ENCODE data around the gene ERC1. TPM values are rescaled to one million over a fixed set of nuclear protein-coding genes. Genes with fewer than 3 reads are reported as not detected.
"Not testable (repeated sequence)": the region's sequence is repeated elsewhere in the genome, so short reads cannot be mapped to it uniquely, and the experiment has no call there.

Gene ERC1
- total RNA-seq, 1 experiment from 2014 or later: 12.3 TPM

DNA sequence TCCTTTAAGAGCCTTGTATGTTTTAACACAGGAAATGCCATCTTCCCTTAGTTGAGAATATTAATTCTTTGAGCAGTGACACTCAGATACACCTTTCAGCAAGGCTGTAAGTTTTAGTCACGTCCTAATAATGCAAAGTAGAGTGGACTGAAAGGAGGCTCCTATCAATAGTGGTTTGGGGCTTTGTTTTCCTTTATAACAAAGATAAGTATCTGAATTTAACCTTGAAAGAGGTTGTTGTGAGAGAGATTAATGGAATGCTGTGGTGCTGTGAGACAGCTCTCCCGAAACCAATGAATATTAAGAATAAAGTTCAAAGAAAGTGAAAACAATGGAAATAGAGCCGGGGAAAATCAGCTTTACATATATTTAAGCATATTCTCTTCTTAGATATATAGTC is 259.6 kb downstream of the ERC1 start:
- H3K9ac ChIP-seq (ENCODE audit: low read length): no peak overlapping the region
- H4K20me1 ChIP-seq (ENCODE audit: low read length): no peaks in the 10 kb centered on the region
- H3K27ac ChIP-seq (ENCODE audit: low read length): no peak overlapping the region
- intact Hi-C loops (cut with micrococcal nuclease): no loop called here
- no TSS peak for BruUV-seq (replicated peaks)
- TF ChIP-seq, protein P1, sequence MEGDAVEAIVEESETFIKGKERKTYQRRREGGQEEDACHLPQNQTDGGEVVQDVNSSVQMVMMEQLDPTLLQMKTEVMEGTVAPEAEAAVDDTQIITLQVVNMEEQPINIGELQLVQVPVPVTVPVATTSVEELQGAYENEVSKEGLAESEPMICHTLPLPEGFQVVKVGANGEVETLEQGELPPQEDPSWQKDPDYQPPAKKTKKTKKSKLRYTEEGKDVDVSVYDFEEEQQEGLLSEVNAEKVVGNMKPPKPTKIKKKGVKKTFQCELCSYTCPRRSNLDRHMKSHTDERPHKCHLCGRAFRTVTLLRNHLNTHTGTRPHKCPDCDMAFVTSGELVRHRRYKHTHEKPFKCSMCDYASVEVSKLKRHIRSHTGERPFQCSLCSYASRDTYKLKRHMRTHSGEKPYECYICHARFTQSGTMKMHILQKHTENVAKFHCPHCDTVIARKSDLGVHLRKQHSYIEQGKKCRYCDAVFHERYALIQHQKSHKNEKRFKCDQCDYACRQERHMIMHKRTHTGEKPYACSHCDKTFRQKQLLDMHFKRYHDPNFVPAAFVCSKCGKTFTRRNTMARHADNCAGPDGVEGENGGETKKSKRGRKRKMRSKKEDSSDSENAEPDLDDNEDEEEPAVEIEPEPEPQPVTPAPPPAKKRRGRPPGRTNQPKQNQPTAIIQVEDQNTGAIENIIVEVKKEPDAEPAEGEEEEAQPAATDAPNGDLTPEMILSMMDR (conservative IDR thresholded peaks at IDR 0.05; ENCODE audit: low read depth, low read length): no peak
- TF ChIP-seq EZH2 (IDR thresholded peaks at IDR 0.05; ENCODE audit: low read length, unreplicated experiment) (no peak), EZH2phosphoT487 (IDR thresholded peaks at IDR 0.05; ENCODE audit: borderline replicate concordance, low read length) (no peak)
- H3K4me3 ChIP-seq (ENCODE audit: low read length): no peak overlapping the region
- no peaks in the 10 kb centered on the region for H3K9me2 ChIP-seq (replicated peaks; ENCODE audit: low read length)
- H3K4me2 ChIP-seq (ENCODE audit: low read length): no peak overlapping the region
- H3F3A ChIP-seq (ENCODE audit: low read length, unreplicated experiment): no peaks in the 10 kb centered on the region
- no peaks in the 10 kb centered on the region for H3K79me2 ChIP-seq (ENCODE audit: low read length)
- no peak overlapping the region for H2AFZ ChIP-seq (ENCODE audit: low read length)
- CTCF ChIA-PET: no interaction called here
- H3K27me3 ChIP-seq (ENCODE audit: low read length): no peaks in the 10 kb centered on the region
- no peak for ATAC-seq
- POLR2A ChIA-PET (ENCODE audit: unreplicated experiment): no interaction called here
- H3K4me1 ChIP-seq (ENCODE audit: insufficient read depth, low read length): no peaks in the 10 kb centered on the region
- no peaks in the 10 kb centered on the region for H3K36me3 ChIP-seq (ENCODE audit: low read depth, low read length)
- no peak for DNase-seq
- H3K9me3 ChIP-seq (ENCODE audit: low read length): no peaks in the 10 kb centered on the region

DNA sequence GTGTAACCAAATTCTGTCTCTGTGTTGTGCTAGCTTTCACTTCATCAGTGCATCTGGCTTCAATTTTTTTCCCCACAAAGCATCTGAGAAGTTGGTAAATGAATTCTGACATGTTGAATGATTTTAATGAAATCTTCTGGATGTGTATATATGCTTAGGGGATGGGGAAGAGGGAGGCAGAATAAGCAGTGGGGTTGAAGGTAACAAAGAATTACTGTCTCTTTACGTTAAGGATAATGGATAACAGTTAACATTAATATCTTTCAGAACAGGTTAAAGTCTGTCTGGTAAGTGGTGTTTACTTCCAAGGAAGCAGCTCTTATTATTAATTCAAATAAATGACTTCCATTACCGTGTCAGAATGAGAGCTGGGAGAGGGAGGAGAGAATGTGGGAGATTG is 261.7 kb downstream of the ERC1 start:
- CTCF ChIA-PET: no interaction called here
- H3F3A ChIP-seq (ENCODE audit: low read length, unreplicated experiment): no peaks in the 10 kb centered on the region
- H3K9me2 ChIP-seq (replicated peaks; ENCODE audit: low read length): no peaks in the 10 kb centered on the region
- no peaks in the 10 kb centered on the region for H3K27me3 ChIP-seq (ENCODE audit: low read length)
- intact Hi-C loops (cut with micrococcal nuclease): no loop called here
- DNase-seq (no peak), ATAC-seq (no peak)
- H2AFZ ChIP-seq (ENCODE audit: low read length): no peak overlapping the region
- TF ChIP-seq, protein P1 (conservative IDR thresholded peaks at IDR 0.05; ENCODE audit: low read depth, low read length): no peak
- TF ChIP-seq EZH2phosphoT487 (IDR thresholded peaks at IDR 0.05; ENCODE audit: borderline replicate concordance, low read length) (no peak), EZH2 (IDR thresholded peaks at IDR 0.05; ENCODE audit: low read length, unreplicated experiment) (no peak)
- no peak overlapping the region for H3K9ac ChIP-seq (ENCODE audit: low read length)
- H3K79me2 ChIP-seq (ENCODE audit: low read length): no peaks in the 10 kb centered on the region
- no peaks in the 10 kb centered on the region for H4K20me1 ChIP-seq (ENCODE audit: low read length)
- BruUV-seq (replicated peaks): no TSS peak
- H3K4me1 ChIP-seq (ENCODE audit: insufficient read depth, low read length): no peaks in the 10 kb centered on the region
- H3K4me2 ChIP-seq (ENCODE audit: low read length): no peak overlapping the region
- no peaks in the 10 kb centered on the region for H3K9me3 ChIP-seq (ENCODE audit: low read length)
- POLR2A ChIA-PET (ENCODE audit: unreplicated experiment): no interaction called here
- H3K27ac ChIP-seq (ENCODE audit: low read length): no peak overlapping the region
- H3K4me3 ChIP-seq (ENCODE audit: low read length): no peak overlapping the region
- no peaks in the 10 kb centered on the region for H3K36me3 ChIP-seq (ENCODE audit: low read depth, low read length)

DNA sequence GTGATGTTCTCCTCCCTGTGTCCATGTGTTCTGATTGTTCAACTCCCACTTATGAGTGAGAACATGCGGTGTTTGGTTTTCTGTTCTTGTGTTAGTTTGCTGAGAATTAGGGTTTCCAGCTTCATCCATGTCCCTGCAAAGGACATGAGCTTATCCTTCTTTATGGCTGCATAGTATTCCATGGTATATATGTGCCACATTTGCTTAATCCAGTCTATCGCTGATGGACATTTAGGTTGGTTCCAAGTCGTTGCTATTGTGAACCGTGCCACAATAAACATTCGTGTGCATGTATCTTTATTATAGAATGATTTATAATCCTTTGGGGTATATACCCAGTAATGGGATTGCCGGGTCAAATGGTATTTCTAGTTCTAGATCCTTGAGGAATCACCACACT is 264.1 kb downstream of the ERC1 start:
- H4K20me1 ChIP-seq (ENCODE audit: low read length); H3K9me2 ChIP-seq (replicated peaks; ENCODE audit: low read length); H3K9me3 ChIP-seq (ENCODE audit: low read length); H3K9ac ChIP-seq (ENCODE audit: low read length); CTCF ChIA-PET; DNase-seq; H3F3A ChIP-seq (ENCODE audit: low read length, unreplicated experiment); H3K36me3 ChIP-seq (ENCODE audit: low read depth, low read length); intact Hi-C loops (cut with micrococcal nuclease); H3K27me3 ChIP-seq (ENCODE audit: low read length); H3K4me2 ChIP-seq (ENCODE audit: low read length); ATAC-seq; H2AFZ ChIP-seq (ENCODE audit: low read length); H3K4me3 ChIP-seq (ENCODE audit: low read length); H3K4me1 ChIP-seq (ENCODE audit: insufficient read depth, low read length); H3K79me2 ChIP-seq (ENCODE audit: low read length); POLR2A ChIA-PET (ENCODE audit: unreplicated experiment); H3K27ac ChIP-seq (ENCODE audit: low read length); BruUV-seq (replicated peaks): not testable (repeated sequence)

DNA sequence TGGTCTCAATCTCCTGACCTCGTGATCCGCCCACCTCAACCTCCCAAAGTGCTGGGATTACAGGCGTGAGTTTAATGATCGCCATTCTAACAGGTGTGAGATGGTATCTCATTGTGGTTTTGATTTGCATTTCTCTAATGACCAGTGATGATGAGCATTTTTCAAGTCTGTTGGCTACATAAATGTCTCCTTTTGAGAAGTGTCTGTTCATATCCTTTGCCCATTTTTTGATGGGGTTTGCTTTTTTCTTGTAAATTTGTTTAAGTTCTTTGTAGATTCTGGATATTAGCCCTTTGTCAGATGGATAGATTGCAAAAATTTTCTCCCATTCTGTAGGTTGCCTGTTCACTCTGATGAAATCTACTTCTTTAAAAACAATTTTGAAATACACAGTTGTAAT is 264.8 kb downstream of the ERC1 start:
- intact Hi-C loops (cut with micrococcal nuclease); H3K79me2 ChIP-seq (ENCODE audit: low read length); H3K27ac ChIP-seq (ENCODE audit: low read length); H3K36me3 ChIP-seq (ENCODE audit: low read depth, low read length); BruUV-seq (replicated peaks); H3K9me3 ChIP-seq (ENCODE audit: low read length); DNase-seq; H3K4me3 ChIP-seq (ENCODE audit: low read length); H3K4me2 ChIP-seq (ENCODE audit: low read length); POLR2A ChIA-PET (ENCODE audit: unreplicated experiment); H3K27me3 ChIP-seq (ENCODE audit: low read length); H3K9me2 ChIP-seq (replicated peaks; ENCODE audit: low read length); H2AFZ ChIP-seq (ENCODE audit: low read length); H3K9ac ChIP-seq (ENCODE audit: low read length); H3F3A ChIP-seq (ENCODE audit: low read length, unreplicated experiment); CTCF ChIA-PET; H4K20me1 ChIP-seq (ENCODE audit: low read length); ATAC-seq; H3K4me1 ChIP-seq (ENCODE audit: insufficient read depth, low read length): not testable (repeated sequence)
